Right cardiac atrium (tissue), 5 donors: ENCODE measurements around the gene GRK2. TPM values are rescaled to one million over a fixed set of nuclear protein-coding genes. Genes with fewer than 3 reads are reported as not detected.

Experiments used
- ATAC-seq, 2 donors: fragments of 200-7000 bp; cut with Tn5 transposase; one replicate each; pipeline versions ENCODE4 v1.8.0 to v1.9.1; 2020; ENCODE audit warnings: moderate library complexity in 2 of 2, mild to moderate bottlenecking in 1 of 2
- DNase-seq, 3 donors: peaks; one replicate each; pipeline ENCODE4 v3.0.0-alpha.2; 2020
- H3K27ac ChIP-seq: one replicate; pipeline ENCODE4 v1.5.1; 2013; ENCODE audit warnings: mild to moderate bottlenecking, low read length, control low read depth, moderate library complexity
- H3K27me3 ChIP-seq: one replicate; pipeline ENCODE4 v1.6.1; 2013; ENCODE audit not compliant: control insufficient read depth, insufficient read depth
- H3K4me1 ChIP-seq: one replicate; pipeline ENCODE4 v1.6.1; 2013; ENCODE audit warnings: low read length; ENCODE audit not compliant: control insufficient read depth, insufficient read depth
- H3K4me3 ChIP-seq: one replicate; pipeline ENCODE4 v1.5.1; 2013; ENCODE audit warnings: low read length, control low read depth
- H3K9me3 ChIP-seq: one replicate; pipeline ENCODE4 v1.6.1; 2013; ENCODE audit warnings: low read length; ENCODE audit not compliant: control insufficient read depth
- WGBS: extraction: QIAGEN DNeasy Blood & Tissue Kit; methylation state at CpG from one replicate; pipeline ENCODE4 v1.1.7; 2013; 5-methylcytosine and 5-hydroxymethylcytosine counted together
- intact Hi-C, 4 donors: fragments of 100-400 bp; cut with DNase I; formaldehyde crosslinking; loops; one replicate each; pipeline versions ENCODE4 v1.11.0 to v1.14.0; 2022 to 2023
- polyA plus RNA-seq: library from polyadenylated mRNA; stranded (reverse); fragments of 200-250 nt; gene quantifications from one replicate; pipeline ENCODE4 v1.2.3, GENCODE V29; 2013
- total RNA-seq, 4 donors: library from RNA; stranded (reverse); fragmentation: NEBNext Ultra II Directional; extraction: Animal tissue kit (Norgen Biotek cat#: 25700); gene quantifications; one replicate each; pipeline ENCODE4 v1.2.1, GENCODE V29; 2021
- donor health status: healthy with polysubstance abuse.
- donor health status: DM: no; HTN: yes; CAD: no.
- donor health status: DM: no; HTN: no; CAD: no.
- donor health status: DM: no; HTN: yes; CAD: no; lungs with severe emphysema.
- donor health status: DM: yes; HTN: yes; CAD: no.

The GRK2 gene
- total and polyA plus RNA-seq, 5 donors: 50.4 to 56.6 (median 54.0) TPM

- ATAC-seq (no peak), DNase-seq (no peak)
- Histone ChIP-seq H3K27ac (no peak overlapping the region), H3K4me3 (no peak overlapping the region), H3K4me1 (peaks cover 6% of the 10 kb centered on the region), H3K9me3 (no peaks in the 10 kb centered on the region), H3K27me3 (no peaks in the 10 kb centered on the region)
- intact Hi-C loops: no loop called here
- 49% methylated on average over 3 of the region's 3 CpGs for WGBS
Observed at GRCh38 chr11:67292671-67293070, 26.4 kb downstream of the GRK2 start.

- Histone ChIP-seq H3K4me3 (no peak overlapping the region), H3K27me3 (no peaks in the 10 kb centered on the region), H3K9me3 (no peaks in the 10 kb centered on the region), H3K27ac (no peak overlapping the region), H3K4me1 (peaks cover 3% of the 10 kb centered on the region)
- no peak for ATAC-seq
- no peak for DNase-seq
- 35% methylated on average over 3 of the region's 3 CpGs for WGBS
- intact Hi-C loops: no loop called here
Observed at GRCh38 chr11:67293090-67293489, 26.8 kb downstream of the GRK2 start.

- WGBS: 100% methylated on average over 1 of the region's 1 CpG
- intact Hi-C loops: no loop called here
- no peaks in the 10 kb centered on the region for H3K9me3 ChIP-seq
- no peak overlapping the region for H3K27ac ChIP-seq
- no peaks in the 10 kb centered on the region for H3K4me1 ChIP-seq
- H3K4me3 ChIP-seq: no peak overlapping the region
- ATAC-seq (no peak), DNase-seq (no peak)
- no peaks in the 10 kb centered on the region for H3K27me3 ChIP-seq
Observed at GRCh38 chr11:67295846-67296245, 29.6 kb downstream of the GRK2 start.

- intact Hi-C loops: no loop called here
- ATAC-seq (no peak), DNase-seq (peak in 1 of 3 donors; percentile 4)
- Histone ChIP-seq H3K27ac (no peak overlapping the region), H3K4me1 (no peaks in the 10 kb centered on the region), H3K9me3 (no peaks in the 10 kb centered on the region), H3K27me3 (no peaks in the 10 kb centered on the region), H3K4me3 (no peak overlapping the region)
- 95% methylated on average over 7 of the region's 7 CpGs for WGBS
Observed at GRCh38 chr11:67298786-67299185, 32.5 kb downstream of the GRK2 start.

GRCh38 chr11:67299471-67300191, 33.4 kb downstream of the GRK2 start:
- Histone ChIP-seq H3K9me3 (no peaks in the 10 kb centered on the region), H3K27me3 (no peaks in the 10 kb centered on the region), H3K27ac (no peak overlapping the region), H3K4me1 (peaks cover 3% of the 10 kb centered on the region), H3K4me3 (no peak overlapping the region)
- WGBS: 95% methylated on average over 29 of the region's 29 CpGs
- intact Hi-C loops: no loop called here
- DNase-seq: peak in 2 of 3 donors; percentile 13 to 62
- ATAC-seq: no peak

- DNase-seq: peak in 2 of 3 donors; percentile 6 to 47
Observed at GRCh38 chr11:67300256-67300755, 34.0 kb downstream of the GRK2 start.

GRCh38 chr11:67300756-67301312, 34.6 kb downstream of the GRK2 start:
- intact Hi-C loops: no loop called here
- no peak overlapping the region for H3K27ac ChIP-seq
- no peaks in the 10 kb centered on the region for H3K9me3 ChIP-seq
- no peaks in the 10 kb centered on the region for H3K27me3 ChIP-seq
- WGBS: 92% methylated on average over 22 of the region's 22 CpGs
- DNase-seq: peak in 2 of 3 donors; percentile 15 to 58
- ATAC-seq: no peak
- no peak overlapping the region for H3K4me3 ChIP-seq
- H3K4me1 ChIP-seq: peaks cover 3% of the 10 kb centered on the region

More at GRCh38 chr11:67300256-67300755, 34.0 kb downstream of the GRK2 start:
- intact Hi-C loops: no loop called here
- Histone ChIP-seq H3K27me3 (no peaks in the 10 kb centered on the region), H3K4me3 (no peak overlapping the region), H3K27ac (no peak overlapping the region), H3K4me1 (peaks cover 3% of the 10 kb centered on the region), H3K9me3 (no peaks in the 10 kb centered on the region)
- 94% methylated on average over 13 of the region's 13 CpGs for WGBS
- no peak for ATAC-seq

GRCh38 chr11:67301313-67301921, 35.1 kb downstream of the GRK2 start:
- Histone ChIP-seq H3K4me1 (peaks cover 3% of the 10 kb centered on the region), H3K9me3 (no peaks in the 10 kb centered on the region), H3K27me3 (no peaks in the 10 kb centered on the region), H3K27ac (no peak overlapping the region), H3K4me3 (no peak overlapping the region)
- intact Hi-C loops: no loop called here
- ATAC-seq: no peak
- DNase-seq: peak in 2 of 3 donors; percentile 24 to 58
- 93% methylated on average over 28 of the region's 28 CpGs for WGBS

- 54% methylated on average over 15 of the region's 15 CpGs for WGBS
- peaks cover 3% of the 10 kb centered on the region for H3K4me1 ChIP-seq
- no peaks in the 10 kb centered on the region for H3K9me3 ChIP-seq
- ATAC-seq (peak; percentile 55 to 61), DNase-seq (peak; percentile 76 to 87 (median 84))
- intact Hi-C loops: no loop called here
- H3K4me3 ChIP-seq: no peak overlapping the region
- H3K27ac ChIP-seq: peak overlapping the region; percentile 34
- no peaks in the 10 kb centered on the region for H3K27me3 ChIP-seq
Observed at GRCh38 chr11:67301951-67302516, 35.8 kb downstream of the GRK2 start.

- Histone ChIP-seq H3K4me3 (peak overlapping the region; percentile 74), H3K4me1 (peaks cover 3% of the 10 kb centered on the region), H3K27ac (peak overlapping the region; percentile 34), H3K9me3 (no peaks in the 10 kb centered on the region), H3K27me3 (no peaks in the 10 kb centered on the region)
- 20% methylated on average over 23 of the region's 23 CpGs for WGBS
- DNase-seq (peak; percentile 54 to 81 (median 77)), ATAC-seq (peak; percentile 32 to 51)
- intact Hi-C loops: no loop called here
Observed at GRCh38 chr11:67302571-67303131, 36.4 kb downstream of the GRK2 start.
